Mucosa of descending colon (tissue), 3 donors: ENCODE measurements around the gene MYZAP. TPM values are rescaled to one million over a fixed set of nuclear protein-coding genes. Genes with fewer than 3 reads are reported as not detected.

Experiments
- ATAC-seq: fragments of 200-7000 bp; cut with Tn5 transposase; one replicate; pipeline ENCODE4 v1.9.1; 2020; ENCODE audit warnings: mild to moderate bottlenecking, moderate library complexity
- DNase-seq, 3 donors: peaks; one replicate each; pipeline ENCODE4 v3.0.0-alpha.2; 2020
- H3K36me3 ChIP-seq: fragments of 200-600 bp; one replicate; pipeline ENCODE4 v1.8.0; 2021; ENCODE audit warnings: low read depth, mild to moderate bottlenecking
- H3K4me1 ChIP-seq: fragments of 200-600 bp; one replicate; pipeline ENCODE4 v1.8.0; 2021; ENCODE audit warnings: low read depth, mild to moderate bottlenecking
- H3K4me3 ChIP-seq: fragments of 200-600 bp; one replicate; pipeline ENCODE4 v1.8.0; 2021; ENCODE audit warnings: mild to moderate bottlenecking
- H3K9me3 ChIP-seq: fragments of 200-600 bp; one replicate; pipeline ENCODE4 v1.8.0; 2021; ENCODE audit warnings: mild to moderate bottlenecking
- CTCF ChIP-seq: fragments of 200-600 bp; IDR thresholded peaks from one replicate; pipeline ENCODE4 v1.8.0; 2022; ENCODE audit warnings: antibody characterized with exemption, mild to moderate bottlenecking
- intact Hi-C, 2 donors: fragments of 100-400 bp; cut with DNase I in 1 of 2; cut with micrococcal nuclease in 1 of 2; formaldehyde crosslinking; loops; one replicate each; pipeline versions ENCODE4 v1.11.0 to v1.11.1; 2022; cut with DNase I, micrococcal nuclease
- total RNA-seq, 3 donors: library from RNA; stranded (reverse); fragmentation: NEBNext Ultra II Directional in 2 of 3; extraction: Animal tissue kit (Norgen Biotek cat#: 25700) in 2 of 3; gene quantifications; one replicate each; pipeline versions ENCODE4 v1.2.1 to v1.2.4, GENCODE V29; 2021 to 2023
- donor health status: DM: no; HTN: no; CAD: no; lungs with moderate emphysema.
- donor health status: DM: no; HTN: no; CAD: no.
- donor health status: DM: no; HTN: yes; CAD: no.

Gene MYZAP
- total RNA-seq, 3 donors from 2014 or later: 17.5 to 18.8 (median 17.9) TPM

- no peak for ATAC-seq
- Histone ChIP-seq H3K4me3 (no peak overlapping the region), H3K9me3 (no peaks in the 10 kb centered on the region), H3K36me3 (no peaks in the 10 kb centered on the region), H3K4me1 (peaks cover 8% of the 10 kb centered on the region)
- no peak for TF ChIP-seq CTCF
- DNase-seq: no peak
- intact Hi-C loops: no loop called here
Observed at GRCh38 chr15:57592836-57593420, 1.2 kb downstream of the MYZAP start.

- Histone ChIP-seq H3K4me1 (peaks cover 8% of the 10 kb centered on the region), H3K36me3 (no peaks in the 10 kb centered on the region), H3K9me3 (no peaks in the 10 kb centered on the region), H3K4me3 (no peak overlapping the region)
- intact Hi-C loops: no loop called here
- DNase-seq (no peak), ATAC-seq (no peak)
- no peak for TF ChIP-seq CTCF
Observed at GRCh38 chr15:57594479-57594878, 2.8 kb downstream of the MYZAP start.

- Histone ChIP-seq H3K4me1 (peaks cover 10% of the 10 kb centered on the region), H3K36me3 (no peaks in the 10 kb centered on the region), H3K4me3 (no peak overlapping the region), H3K9me3 (no peaks in the 10 kb centered on the region)
- no peak for TF ChIP-seq CTCF
- peak; percentile 53 for ATAC-seq
- peak in 1 of 3 donors; percentile 53 for DNase-seq
- intact Hi-C loops: no loop called here
Observed at GRCh38 chr15:57595011-57595866, 3.5 kb downstream of the MYZAP start.

- Histone ChIP-seq H3K9me3 (no peaks in the 10 kb centered on the region), H3K4me3 (no peak overlapping the region), H3K36me3 (no peaks in the 10 kb centered on the region), H3K4me1 (peaks cover 6% of the 10 kb centered on the region)
- intact Hi-C loops: no loop called here
- no peak for TF ChIP-seq CTCF
- ATAC-seq (no peak), DNase-seq (no peak)
Observed at GRCh38 chr15:57596301-57596855, 4.7 kb downstream of the MYZAP start.

- no peaks in the 10 kb centered on the region for H3K36me3 ChIP-seq
- peaks cover 6% of the 10 kb centered on the region for H3K4me1 ChIP-seq
- H3K9me3 ChIP-seq: no peaks in the 10 kb centered on the region
- DNase-seq: no peak
- no peak for ATAC-seq
- no peak for TF ChIP-seq CTCF
- H3K4me3 ChIP-seq: no peak overlapping the region
- intact Hi-C loops: no loop called here
Observed at GRCh38 chr15:57596978-57597377, 5.3 kb downstream of the MYZAP start.
